Measurements from ENCODE around the gene RPL9. TPM values are rescaled to one million over a fixed set of nuclear protein-coding genes. Genes with fewer than 3 reads are reported as not detected.

The RPL9 gene
- total RNA-seq, 6 experiments from 2014 or later, result 1,332 to 1,543 (median 1,424) TPM

DNA sequence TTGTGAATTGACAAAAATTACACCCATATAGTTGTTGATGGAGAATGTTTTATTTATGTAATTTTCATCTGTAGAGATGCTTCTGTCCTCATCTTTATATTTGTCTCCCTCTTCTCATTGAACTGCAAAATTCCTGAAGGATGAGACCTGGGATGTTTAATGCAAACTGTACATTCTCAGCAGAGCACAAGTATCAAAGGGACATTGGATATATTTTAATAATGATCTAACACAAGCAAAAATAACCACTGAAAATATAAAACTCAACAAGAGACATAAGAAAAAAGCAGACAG, 40.0 kb upstream of the RPL9 start:
- Mint-ChIP-seq H3K27me3 (ENCODE audit: insufficient read depth) (peaks cover 2% of the 10 kb centered on the region; the same call in 1 of the 2 replicates), H3K4me1 (ENCODE audit: low read depth) (peaks cover 27% of the 10 kb centered on the region), H3K27ac (no peak overlapping the region), H3K36me3 (ENCODE audit: low read depth) (peaks cover 26% of the 10 kb centered on the region), H3K9me3 (no peaks in the 10 kb centered on the region), H3K4me3 (no peak overlapping the region)
- TF ChIP-seq CTCF (IDR thresholded peaks at IDR 0.05), result no peak
- no peak for DNase-seq

- H3K9me3 Mint-ChIP-seq, result no peaks in the 10 kb centered on the region
- no peak overlapping the region for H3K4me3 Mint-ChIP-seq
- H3K4me1 Mint-ChIP-seq (ENCODE audit: low read depth), result peaks cover 21% of the 10 kb centered on the region
- no peak for DNase-seq
- H3K36me3 Mint-ChIP-seq (ENCODE audit: low read depth), result peaks cover 20% of the 10 kb centered on the region
- no peak for TF ChIP-seq CTCF (IDR thresholded peaks at IDR 0.05)
- peaks cover 2% of the 10 kb centered on the region; the same call in 1 of the 2 replicates for H3K27me3 Mint-ChIP-seq (ENCODE audit: insufficient read depth)
- H3K27ac Mint-ChIP-seq, result no peak overlapping the region
Observed at GRCh38 chr4:39497909-39498726, 39.4 kb upstream of the RPL9 start.

DNA sequence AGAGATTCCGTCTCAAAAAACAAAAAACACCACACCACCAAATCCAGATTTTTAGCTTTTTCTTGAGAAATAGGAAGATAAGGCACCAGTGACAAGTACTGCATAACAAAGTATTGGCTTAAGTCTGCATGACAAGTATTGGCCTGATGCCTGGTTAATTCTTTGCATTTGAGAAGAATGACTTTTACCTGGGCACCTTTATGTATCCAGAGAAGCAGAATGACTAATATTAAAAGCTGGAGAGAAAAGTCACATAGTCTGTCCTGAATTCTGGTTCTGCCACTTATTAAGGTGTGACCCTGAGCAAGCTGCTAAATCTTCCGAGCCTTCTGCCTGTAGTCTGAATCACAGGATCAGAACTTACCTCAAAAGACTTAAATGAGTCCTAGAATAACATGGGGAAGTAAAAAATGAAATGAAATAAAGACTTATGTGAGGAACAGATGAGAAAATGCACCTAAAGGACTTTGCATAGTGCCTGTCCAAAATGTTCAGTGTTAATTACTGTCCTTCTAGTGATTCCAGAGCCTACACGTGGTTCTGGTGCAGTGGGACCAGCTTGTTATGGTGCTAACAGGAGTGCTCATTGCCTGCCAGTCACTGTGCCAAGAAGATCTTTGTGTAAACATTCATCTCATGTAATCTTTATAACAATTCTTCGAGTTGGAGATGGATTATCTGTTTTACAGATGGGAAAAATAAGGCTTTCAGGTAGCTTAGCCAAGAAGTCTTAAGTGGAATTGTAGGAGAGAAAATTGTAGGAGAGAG, 36.9 kb upstream of the RPL9 start:
- Mint-ChIP-seq H3K9me3 (no peaks in the 10 kb centered on the region), H3K27me3 (ENCODE audit: insufficient read depth) (peaks cover 2% of the 10 kb centered on the region; the same call in 1 of the 2 replicates), H3K27ac (no peak overlapping the region), H3K4me3 (no peak overlapping the region), H3K4me1 (ENCODE audit: low read depth) (peaks cover 6% of the 10 kb centered on the region), H3K36me3 (ENCODE audit: low read depth) (peaks cover 14% of the 10 kb centered on the region)
- DNase-seq, result no peak
- no peak for TF ChIP-seq CTCF (IDR thresholded peaks at IDR 0.05)

DNA sequence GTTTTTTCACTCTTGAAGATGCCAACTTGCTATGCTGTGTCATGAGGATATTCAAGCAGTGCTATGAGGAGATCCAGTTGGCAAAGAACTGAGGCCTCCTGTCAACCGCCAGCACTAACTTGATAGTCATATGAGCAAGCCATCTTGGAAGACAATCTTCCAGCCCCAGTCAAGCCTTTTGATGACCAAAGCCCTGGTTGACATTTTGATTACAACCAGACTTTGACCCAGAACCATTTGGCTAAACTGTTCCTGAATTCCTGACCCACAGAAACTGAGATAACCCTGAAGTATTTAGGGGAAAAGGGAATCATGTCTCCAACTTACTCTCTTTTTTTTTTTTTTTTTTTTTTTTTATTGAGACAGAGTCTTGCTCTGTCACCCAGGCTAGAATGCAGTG, 35.6 kb upstream of the RPL9 start:
- Mint-ChIP-seq H3K27me3 (ENCODE audit: insufficient read depth) (peaks cover 2% of the 10 kb centered on the region; the same call in 1 of the 2 replicates), H3K36me3 (ENCODE audit: low read depth) (peaks cover 10% of the 10 kb centered on the region)
- DNase-seq, result no peak

DNA sequence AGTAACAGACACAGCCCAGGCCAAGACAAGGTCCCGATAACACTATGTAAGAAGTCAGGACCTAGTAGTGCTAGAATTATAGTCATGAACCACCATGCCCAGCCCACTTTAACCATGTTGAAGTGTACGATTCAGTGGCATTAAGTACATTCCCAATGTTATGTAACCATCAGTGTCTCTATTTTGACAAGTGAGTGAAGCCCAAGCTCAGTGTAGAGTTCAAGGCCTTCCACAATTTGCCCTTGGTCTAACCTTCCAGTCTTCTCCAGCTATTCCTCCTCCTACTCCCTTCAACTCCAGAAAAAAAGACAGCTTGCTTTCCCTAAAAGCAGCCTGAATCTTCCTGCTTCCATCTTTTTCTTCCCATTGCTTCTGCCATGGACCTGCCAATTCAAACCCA, 31.6 kb upstream of the RPL9 start:
- Mint-ChIP-seq H3K4me3 (no peak overlapping the region), H3K9me3 (no peaks in the 10 kb centered on the region), H3K36me3 (ENCODE audit: low read depth) (no peaks in the 10 kb centered on the region), H3K4me1 (ENCODE audit: low read depth) (peaks cover 6% of the 10 kb centered on the region; the same call in 1 of the 2 replicates), H3K27ac (no peak overlapping the region), H3K27me3 (ENCODE audit: insufficient read depth) (no peaks in the 10 kb centered on the region)
- DNase-seq, result no peak
- TF ChIP-seq CTCF (IDR thresholded peaks at IDR 0.05), result no peak

More for the DNA sequence above, 35.6 kb upstream of the RPL9 start:
- Mint-ChIP-seq H3K4me3 (no peak overlapping the region), H3K27ac (no peak overlapping the region), H3K9me3 (no peaks in the 10 kb centered on the region), H3K4me1 (ENCODE audit: low read depth) (peaks cover 6% of the 10 kb centered on the region)
- no peak for TF ChIP-seq CTCF (IDR thresholded peaks at IDR 0.05)

Measured in HFFc6 (cell line).